Activated CD8-positive, alpha-beta memory T cell treated with anti-CD3 and anti-CD28 coated beads for 48 hours (primary cell): ENCODE data around the gene SLC31A1.

Experiments
- DNase-seq, 3 experiments: peaks; one replicate each; pipeline ENCODE4 v3.0.0-alpha.2; 2020; ENCODE audit warnings: low read depth in 2 of 3, low spot score in 2 of 3

SLC31A1 gene

DNA sequence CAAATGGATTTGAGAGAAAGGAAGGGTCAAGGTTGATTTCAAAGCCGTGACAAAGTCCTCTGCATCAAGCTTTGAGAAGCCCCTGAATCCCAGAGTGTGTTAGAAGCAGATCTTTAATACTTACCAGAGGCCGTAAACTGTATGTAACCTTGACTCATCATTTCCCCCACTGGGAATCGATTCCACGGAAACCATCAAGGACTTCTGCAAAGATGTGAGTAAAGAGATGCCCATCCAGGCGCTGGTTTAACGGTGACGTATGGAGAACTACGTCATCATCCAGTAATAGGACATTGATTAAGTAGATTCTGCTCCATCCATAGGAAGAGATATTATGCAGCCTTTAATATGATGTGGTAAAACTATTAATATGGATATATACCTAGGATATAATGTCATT, 80.2 kb downstream of the SLC31A1 start:
- no peak for DNase-seq

DNA sequence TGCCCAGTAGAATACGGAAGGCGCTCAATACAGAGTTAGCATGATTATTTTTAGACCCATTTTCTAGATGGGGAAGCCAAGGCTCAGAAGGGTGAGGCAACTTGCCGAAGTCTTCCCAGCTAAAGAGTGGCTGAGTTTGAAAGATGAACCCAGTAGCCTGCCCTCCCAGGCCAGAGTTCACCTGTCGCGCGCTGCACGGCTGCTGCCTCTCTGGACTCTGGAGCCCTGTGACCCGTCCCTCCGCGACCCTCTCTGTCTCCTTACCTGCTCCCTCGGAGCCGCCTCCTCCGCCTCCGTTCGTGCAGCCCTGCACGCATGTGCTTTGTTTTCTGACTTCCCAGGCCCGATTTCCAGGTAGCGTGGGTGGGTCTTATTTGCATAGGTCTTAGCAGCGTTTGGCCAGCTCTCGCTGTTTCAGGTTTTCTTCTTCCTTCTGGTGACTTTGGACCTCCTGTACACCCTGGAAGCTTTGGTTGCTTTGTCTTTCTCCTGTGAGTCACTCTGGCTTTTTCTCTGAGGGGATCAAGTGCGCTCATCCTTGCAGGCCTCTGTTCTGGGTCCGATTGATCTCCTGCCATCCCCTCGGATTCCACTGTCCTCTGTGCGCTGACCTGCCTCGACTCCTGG, 81.6 kb downstream of the SLC31A1 start, which contains the start of gene RNF183:
TSS of gene RNF183 (minus strand) at position 585 of the 627 bp plus-strand sequence. CDS start 5,192 bp downstream, outside the sequence.
- DNase-seq: no peak

- no peak for DNase-seq
Measured at GRCh38 chr9:113306566-113306965, 85.2 kb downstream of the SLC31A1 start.

- no peak for DNase-seq
Measured at GRCh38 chr9:113307396-113307975, 86.1 kb downstream of the SLC31A1 start.

- no peak for DNase-seq
Measured at GRCh38 chr9:113309204-113309813, 88.0 kb downstream of the SLC31A1 start.

GRCh38 chr9:113310538-113310937, 89.2 kb downstream of the SLC31A1 start:
- no peak for DNase-seq

- DNase-seq: no peak
Measured at GRCh38 chr9:113311961-113312360, 90.6 kb downstream of the SLC31A1 start.

GRCh38 chr9:113313261-113313660, 91.9 kb downstream of the SLC31A1 start:
- no peak for DNase-seq
